Parathyroid adenoma (tissue), 2 donors: ENCODE results near the gene CHAF1A.
A peak's percentile ranks its signal among the peaks of the same experiment; 100 is the strongest.

Experiments used
- H2AFZ ChIP-seq: fragments of 300-600 bp; sonication (generic); one replicate; pipeline ENCODE4 v1.7.0; 2017; ENCODE audit warnings: antibody characterized with exemption, mild to moderate bottlenecking
- H3K27ac ChIP-seq: fragments of 300-600 bp; sonication (generic); one replicate; pipeline ENCODE4 v1.7.0; 2017
- H3K27me3 ChIP-seq: fragments of 300-600 bp; sonication (generic); one replicate; pipeline ENCODE4 v1.7.0; 2017; ENCODE audit warnings: low read length; ENCODE audit not compliant: control insufficient read depth, insufficient read depth
- H3K36me3 ChIP-seq: fragments of 300-600 bp; sonication (generic); one replicate; pipeline ENCODE4 v1.7.0; 2017; ENCODE audit warnings: low read length; ENCODE audit not compliant: control insufficient read depth, insufficient read depth
- H3K4me1 ChIP-seq: fragments of 300-600 bp; sonication (generic); one replicate; pipeline ENCODE4 v1.7.0; 2017; ENCODE audit warnings: control low read depth
- H3K4me2 ChIP-seq: fragments of 300-600 bp; sonication (generic); one replicate; pipeline ENCODE4 v1.7.0; 2017; ENCODE audit warnings: low read length
- H3K4me3 ChIP-seq: fragments of 300-600 bp; sonication (generic); one replicate; pipeline ENCODE4 v1.7.0; 2017; ENCODE audit warnings: low read depth, low read length
- H3K79me2 ChIP-seq: fragments of 300-600 bp; sonication (generic); one replicate; pipeline ENCODE4 v1.7.0; 2017; ENCODE audit warnings: control low read depth
- H3K9ac ChIP-seq: fragments of 300-600 bp; sonication (generic); one replicate; pipeline ENCODE4 v1.7.0; 2017; ENCODE audit warnings: mild to moderate bottlenecking
- H3K9me3 ChIP-seq: fragments of 300-600 bp; sonication (generic); one replicate; pipeline ENCODE4 v1.7.0; 2017; ENCODE audit warnings: low read length; ENCODE audit not compliant: control insufficient read depth
- TF ChIP-seq, protein P1 (sequence below): fragments of 300-600 bp; sonication (generic); IDR thresholded peaks from one replicate; pipeline ENCODE4 v1.7.0; 2017; ENCODE audit warnings: antibody characterized with exemption, mild to moderate bottlenecking
- donor health status: primary hyperparathyroidism.

CHAF1A gene

DNA sequence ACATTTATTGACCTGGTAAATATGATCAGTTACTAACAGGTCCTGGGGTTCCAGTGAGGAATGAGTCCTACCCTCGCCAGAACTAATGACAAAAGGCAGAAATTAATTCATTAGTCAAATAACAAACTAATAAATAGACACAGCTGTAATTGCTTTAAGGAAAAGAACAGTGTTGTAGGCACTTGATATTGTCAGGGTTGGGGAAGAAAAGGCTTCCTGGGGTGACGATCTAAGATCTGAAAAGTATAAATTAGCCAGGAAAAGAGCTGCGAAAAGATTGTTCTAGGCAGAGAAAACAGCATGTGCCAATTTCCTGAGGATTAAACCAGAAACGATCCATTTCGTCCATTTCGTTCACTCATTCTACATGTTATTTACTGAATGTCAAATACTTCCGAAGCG is 670 bp upstream of the CHAF1A start:
- TF ChIP-seq, protein P1, sequence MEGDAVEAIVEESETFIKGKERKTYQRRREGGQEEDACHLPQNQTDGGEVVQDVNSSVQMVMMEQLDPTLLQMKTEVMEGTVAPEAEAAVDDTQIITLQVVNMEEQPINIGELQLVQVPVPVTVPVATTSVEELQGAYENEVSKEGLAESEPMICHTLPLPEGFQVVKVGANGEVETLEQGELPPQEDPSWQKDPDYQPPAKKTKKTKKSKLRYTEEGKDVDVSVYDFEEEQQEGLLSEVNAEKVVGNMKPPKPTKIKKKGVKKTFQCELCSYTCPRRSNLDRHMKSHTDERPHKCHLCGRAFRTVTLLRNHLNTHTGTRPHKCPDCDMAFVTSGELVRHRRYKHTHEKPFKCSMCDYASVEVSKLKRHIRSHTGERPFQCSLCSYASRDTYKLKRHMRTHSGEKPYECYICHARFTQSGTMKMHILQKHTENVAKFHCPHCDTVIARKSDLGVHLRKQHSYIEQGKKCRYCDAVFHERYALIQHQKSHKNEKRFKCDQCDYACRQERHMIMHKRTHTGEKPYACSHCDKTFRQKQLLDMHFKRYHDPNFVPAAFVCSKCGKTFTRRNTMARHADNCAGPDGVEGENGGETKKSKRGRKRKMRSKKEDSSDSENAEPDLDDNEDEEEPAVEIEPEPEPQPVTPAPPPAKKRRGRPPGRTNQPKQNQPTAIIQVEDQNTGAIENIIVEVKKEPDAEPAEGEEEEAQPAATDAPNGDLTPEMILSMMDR, result no peak
- peak overlapping the region; percentile 60 for H3K4me3 ChIP-seq
- peak overlapping the region; percentile 77 for H3K27ac ChIP-seq
- H3K4me1 ChIP-seq, result peaks cover 10% of the 10 kb centered on the region
- peak overlapping the region; percentile 74 for H3K4me2 ChIP-seq
- no peaks in the 10 kb centered on the region for H3K9me3 ChIP-seq
- H2AFZ ChIP-seq, result peak overlapping the region; percentile 74
- H3K36me3 ChIP-seq, result no peaks in the 10 kb centered on the region
- peaks cover 33% of the 10 kb centered on the region for H3K79me2 ChIP-seq
- no peak overlapping the region for H3K9ac ChIP-seq
- H3K27me3 ChIP-seq, result no peaks in the 10 kb centered on the region

DNA sequence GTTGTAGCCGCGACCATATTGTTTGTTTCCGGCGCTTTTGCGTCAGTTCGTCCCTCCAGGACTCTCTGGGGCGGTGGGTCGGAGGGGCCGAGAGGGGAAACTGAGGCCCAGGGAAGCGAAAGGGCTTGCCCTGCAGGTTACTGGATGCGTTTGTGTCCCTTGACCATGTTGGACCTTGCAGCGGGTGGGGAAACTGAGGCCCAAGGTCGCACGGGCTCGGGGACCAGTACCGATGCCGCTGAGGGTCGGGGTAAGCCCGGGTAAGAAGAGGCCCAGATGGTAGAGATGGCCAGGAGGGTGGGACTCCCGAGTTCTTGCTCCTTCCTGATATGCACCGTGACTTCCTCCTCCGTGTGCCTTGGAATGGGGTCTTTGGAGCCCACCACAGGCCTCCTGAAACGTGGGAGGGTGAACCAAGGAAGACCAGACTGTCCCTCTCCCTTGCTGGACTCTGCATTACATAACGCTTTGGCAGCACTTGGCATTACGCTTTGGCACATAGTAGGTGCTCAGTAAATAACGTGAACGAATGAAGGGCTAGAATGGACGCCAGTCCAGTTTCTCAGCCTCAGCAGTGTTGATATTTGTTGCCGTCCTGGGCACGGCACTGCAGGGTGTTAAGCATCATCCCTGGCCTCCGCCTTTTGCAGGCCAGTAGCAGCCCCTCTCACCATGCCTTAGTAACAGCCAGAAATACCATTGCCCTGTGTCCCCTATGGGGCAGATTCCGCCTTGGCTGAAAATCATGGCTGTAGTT is 743 bp downstream of the CHAF1A start:
- H3K9me3 ChIP-seq, result no peaks in the 10 kb centered on the region
- H3K36me3 ChIP-seq, result no peaks in the 10 kb centered on the region
- peak overlapping the region; percentile 60 for H3K4me3 ChIP-seq
- TF ChIP-seq, protein P1, result no peak
- no peaks in the 10 kb centered on the region for H3K27me3 ChIP-seq
- H3K4me1 ChIP-seq, result peaks cover 3% of the 10 kb centered on the region
- H3K79me2 ChIP-seq, result peaks cover 21% of the 10 kb centered on the region
- no peak overlapping the region for H3K27ac ChIP-seq
- peak overlapping the region; percentile 81 for H2AFZ ChIP-seq
- H3K9ac ChIP-seq, result no peak overlapping the region
- peak overlapping the region; percentile 78 for H3K4me2 ChIP-seq

- Histone ChIP-seq H3K9me3 (no peaks in the 10 kb centered on the region), H3K4me2 (no peak overlapping the region), H3K27ac (no peak overlapping the region), H3K27me3 (no peaks in the 10 kb centered on the region), H3K4me3 (no peak overlapping the region), H3K36me3 (no peaks in the 10 kb centered on the region), H3K9ac (no peak overlapping the region), H2AFZ (no peak overlapping the region), H3K4me1 (peaks cover 3% of the 10 kb centered on the region), H3K79me2 (peaks cover 2% of the 10 kb centered on the region)
- TF ChIP-seq, protein P1, result no peak
Measured at GRCh38 chr19:4405977-4406376, 3.5 kb downstream of the CHAF1A start.

- no peak overlapping the region for H3K9ac ChIP-seq
- H3K27me3 ChIP-seq, result no peaks in the 10 kb centered on the region
- TF ChIP-seq, protein P1, result no peak
- H3K9me3 ChIP-seq, result no peaks in the 10 kb centered on the region
- peaks cover 2% of the 10 kb centered on the region for H3K79me2 ChIP-seq
- H2AFZ ChIP-seq, result no peak overlapping the region
- H3K4me3 ChIP-seq, result no peak overlapping the region
- H3K27ac ChIP-seq, result no peak overlapping the region
- no peak overlapping the region for H3K4me2 ChIP-seq
- H3K36me3 ChIP-seq, result no peaks in the 10 kb centered on the region
- H3K4me1 ChIP-seq, result peaks cover 3% of the 10 kb centered on the region
Measured at GRCh38 chr19:4406626-4407025, 4.2 kb downstream of the CHAF1A start.
